ENCODE data around the gene SV2C.

Gene SV2C

DNA sequence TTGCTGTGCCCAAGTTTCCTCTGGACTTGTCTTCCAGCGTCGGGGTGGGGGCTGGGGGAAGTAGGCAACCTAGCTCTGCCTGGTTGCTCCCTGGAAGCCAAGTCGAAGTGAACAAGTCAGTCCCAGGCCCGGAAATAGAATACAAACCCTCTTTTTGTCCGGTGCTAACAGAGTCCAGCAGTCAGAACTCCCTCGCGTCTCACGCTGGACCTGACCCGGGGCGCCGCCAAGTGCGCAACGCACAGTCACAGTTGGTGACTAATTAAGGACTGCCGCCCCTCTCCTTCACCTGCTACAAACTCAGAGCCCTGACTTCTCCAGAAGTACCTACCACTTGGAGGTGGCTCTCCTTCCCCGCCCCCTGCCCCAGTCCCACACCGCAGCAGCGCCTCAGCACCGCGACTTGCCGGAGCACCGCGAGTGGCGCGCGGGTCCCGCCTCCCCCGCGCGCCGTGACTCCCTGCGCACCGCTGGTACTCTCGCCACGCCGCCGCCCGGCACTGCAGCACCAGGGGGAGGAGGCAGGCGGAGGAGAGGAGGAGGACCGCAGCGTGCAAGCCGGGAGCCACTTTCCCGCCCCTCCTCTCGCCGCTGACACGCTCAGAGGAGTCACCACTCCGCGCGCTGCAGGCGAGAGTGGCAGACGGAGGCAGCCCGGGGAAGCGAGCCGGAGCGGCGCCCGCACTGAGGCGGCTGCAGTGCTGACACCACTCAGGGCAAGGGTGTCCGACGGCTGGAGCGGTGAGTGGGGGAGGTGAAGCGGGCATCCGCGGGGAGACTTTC, at the start of gene SV2C (continued):
- TF ChIP-seq, protein P1, sequence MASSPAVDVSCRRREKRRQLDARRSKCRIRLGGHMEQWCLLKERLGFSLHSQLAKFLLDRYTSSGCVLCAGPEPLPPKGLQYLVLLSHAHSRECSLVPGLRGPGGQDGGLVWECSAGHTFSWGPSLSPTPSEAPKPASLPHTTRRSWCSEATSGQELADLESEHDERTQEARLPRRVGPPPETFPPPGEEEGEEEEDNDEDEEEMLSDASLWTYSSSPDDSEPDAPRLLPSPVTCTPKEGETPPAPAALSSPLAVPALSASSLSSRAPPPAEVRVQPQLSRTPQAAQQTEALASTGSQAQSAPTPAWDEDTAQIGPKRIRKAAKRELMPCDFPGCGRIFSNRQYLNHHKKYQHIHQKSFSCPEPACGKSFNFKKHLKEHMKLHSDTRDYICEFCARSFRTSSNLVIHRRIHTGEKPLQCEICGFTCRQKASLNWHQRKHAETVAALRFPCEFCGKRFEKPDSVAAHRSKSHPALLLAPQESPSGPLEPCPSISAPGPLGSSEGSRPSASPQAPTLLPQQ (tag by site-specific recombination; IDR thresholded peaks at IDR 0.05): peak; percentile 66; the same call in 1 of the 2 replicates
- TF ChIP-seq GLIS1 (tag by site-specific recombination; IDR thresholded peaks at IDR 0.05) (peak; percentile 53), ZIC2 (tag by site-specific recombination; IDR thresholded peaks at IDR 0.05) (peak; percentile 90), ZBTB17 (tag by site-specific recombination; IDR thresholded peaks at IDR 0.05) (peak; percentile 30; the same call in 1 of the 2 replicates), ZFP37 (tag by site-specific recombination; IDR thresholded peaks at IDR 0.05) (0 out of 2 replicates have a peak, but pooled peaks have one; percentile 39), ZNF548 (tag by site-specific recombination; IDR thresholded peaks at IDR 0.05) (no peak), ZNF10 (tag by site-specific recombination; IDR thresholded peaks at IDR 0.05) (peak; percentile 97), ZNF600 (tag by site-specific recombination; IDR thresholded peaks at IDR 0.05) (peak; percentile 48; the same call in 1 of the 2 replicates), ZNF76 (tag by site-specific recombination; IDR thresholded peaks at IDR 0.05; ENCODE audit: borderline replicate concordance, low read depth) (peak; percentile 59; the same call in 1 of the 2 replicates), TSHZ1 (tag by site-specific recombination; IDR thresholded peaks at IDR 0.05; ENCODE audit: borderline replicate concordance) (no peak), ZNF792 (tag by site-specific recombination; IDR thresholded peaks at IDR 0.05) (0 out of 2 replicates have a peak, but pooled peaks have one; percentile 9), KLF10 (tag by site-specific recombination; IDR thresholded peaks at IDR 0.05) (no peak), FEZF1 (tag by site-specific recombination; IDR thresholded peaks at IDR 0.05) (peak; percentile 72), HOXC10 (CRISPR knock-in tag; IDR thresholded peaks at IDR 0.05) (no peak), ZNF157 (tag by site-specific recombination; IDR thresholded peaks at IDR 0.05) (no peak), ZNF202 (tag by site-specific recombination; IDR thresholded peaks at IDR 0.05; ENCODE audit: borderline replicate concordance) (no peak), ZNF174 (tag by site-specific recombination; IDR thresholded peaks at IDR 0.05) (no peak), MYNN (tag by site-specific recombination; IDR thresholded peaks at IDR 0.05; ENCODE audit: borderline replicate concordance) (no peak), GLIS2 (tag by site-specific recombination; IDR thresholded peaks at IDR 0.05) (peak; percentile 82), SP3 (tag by site-specific recombination; IDR thresholded peaks at IDR 0.05) (peak; percentile 56; the same call in 1 of the 2 replicates), ZNF629 (tag by site-specific recombination; IDR thresholded peaks at IDR 0.05) (no peak), EGR2 (tag by site-specific recombination; IDR thresholded peaks at IDR 0.05; ENCODE audit: low read depth) (peak; percentile 42), SP2 (tag by site-specific recombination; IDR thresholded peaks at IDR 0.05) (peak; percentile 76), ZBTB8A (tag by site-specific recombination; IDR thresholded peaks at IDR 0.05) (no peak), ZNF596 (tag by site-specific recombination; IDR thresholded peaks at IDR 0.05) (no peak), ZXDB (tag by site-specific recombination; IDR thresholded peaks at IDR 0.05) (no peak), PRDM1 (tag by site-specific recombination; IDR thresholded peaks at IDR 0.05) (peak; percentile 88), ZNF791 (tag by site-specific recombination; IDR thresholded peaks at IDR 0.05) (no peak)
- TF ChIP-seq, protein P2, sequence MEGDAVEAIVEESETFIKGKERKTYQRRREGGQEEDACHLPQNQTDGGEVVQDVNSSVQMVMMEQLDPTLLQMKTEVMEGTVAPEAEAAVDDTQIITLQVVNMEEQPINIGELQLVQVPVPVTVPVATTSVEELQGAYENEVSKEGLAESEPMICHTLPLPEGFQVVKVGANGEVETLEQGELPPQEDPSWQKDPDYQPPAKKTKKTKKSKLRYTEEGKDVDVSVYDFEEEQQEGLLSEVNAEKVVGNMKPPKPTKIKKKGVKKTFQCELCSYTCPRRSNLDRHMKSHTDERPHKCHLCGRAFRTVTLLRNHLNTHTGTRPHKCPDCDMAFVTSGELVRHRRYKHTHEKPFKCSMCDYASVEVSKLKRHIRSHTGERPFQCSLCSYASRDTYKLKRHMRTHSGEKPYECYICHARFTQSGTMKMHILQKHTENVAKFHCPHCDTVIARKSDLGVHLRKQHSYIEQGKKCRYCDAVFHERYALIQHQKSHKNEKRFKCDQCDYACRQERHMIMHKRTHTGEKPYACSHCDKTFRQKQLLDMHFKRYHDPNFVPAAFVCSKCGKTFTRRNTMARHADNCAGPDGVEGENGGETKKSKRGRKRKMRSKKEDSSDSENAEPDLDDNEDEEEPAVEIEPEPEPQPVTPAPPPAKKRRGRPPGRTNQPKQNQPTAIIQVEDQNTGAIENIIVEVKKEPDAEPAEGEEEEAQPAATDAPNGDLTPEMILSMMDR (tag by site-specific recombination; IDR thresholded peaks at IDR 0.05): 0 out of 2 replicates have a peak, but pooled peaks have one; percentile 20
- TF ChIP-seq, protein P3, sequence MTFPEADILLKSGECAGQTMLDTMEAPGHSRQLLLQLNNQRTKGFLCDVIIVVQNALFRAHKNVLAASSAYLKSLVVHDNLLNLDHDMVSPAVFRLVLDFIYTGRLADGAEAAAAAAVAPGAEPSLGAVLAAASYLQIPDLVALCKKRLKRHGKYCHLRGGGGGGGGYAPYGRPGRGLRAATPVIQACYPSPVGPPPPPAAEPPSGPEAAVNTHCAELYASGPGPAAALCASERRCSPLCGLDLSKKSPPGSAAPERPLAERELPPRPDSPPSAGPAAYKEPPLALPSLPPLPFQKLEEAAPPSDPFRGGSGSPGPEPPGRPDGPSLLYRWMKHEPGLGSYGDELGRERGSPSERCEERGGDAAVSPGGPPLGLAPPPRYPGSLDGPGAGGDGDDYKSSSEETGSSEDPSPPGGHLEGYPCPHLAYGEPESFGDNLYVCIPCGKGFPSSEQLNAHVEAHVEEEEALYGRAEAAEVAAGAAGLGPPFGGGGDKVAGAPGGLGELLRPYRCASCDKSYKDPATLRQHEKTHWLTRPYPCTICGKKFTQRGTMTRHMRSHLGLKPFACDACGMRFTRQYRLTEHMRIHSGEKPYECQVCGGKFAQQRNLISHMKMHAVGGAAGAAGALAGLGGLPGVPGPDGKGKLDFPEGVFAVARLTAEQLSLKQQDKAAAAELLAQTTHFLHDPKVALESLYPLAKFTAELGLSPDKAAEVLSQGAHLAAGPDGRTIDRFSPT (tag by site-specific recombination; IDR thresholded peaks at IDR 0.05): 0 out of 2 replicates have a peak, but pooled peaks have one; percentile 43
- TF ChIP-seq, protein P4, sequence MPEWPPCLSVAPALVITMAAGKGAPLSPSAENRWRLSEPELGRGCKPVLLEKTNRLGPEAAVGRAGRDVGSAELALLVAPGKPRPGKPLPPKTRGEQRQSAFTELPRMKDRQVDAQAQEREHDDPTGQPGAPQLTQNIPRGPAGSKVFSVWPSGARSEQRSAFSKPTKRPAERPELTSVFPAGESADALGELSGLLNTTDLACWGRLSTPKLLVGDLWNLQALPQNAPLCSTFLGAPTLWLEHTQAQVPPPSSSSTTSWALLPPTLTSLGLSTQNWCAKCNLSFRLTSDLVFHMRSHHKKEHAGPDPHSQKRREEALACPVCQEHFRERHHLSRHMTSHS (tag by site-specific recombination; IDR thresholded peaks at IDR 0.05): no peak

Data from HEK293 (cell line).